Mesothelial cell of epicardium (in vitro differentiated cells): ENCODE measurements around the gene NGF. TPM values are rescaled to one million over a fixed set of nuclear protein-coding genes. Genes with fewer than 3 reads are reported as not detected.

ENCODE experiments used
- DNase-seq, 2 experiments: peaks; one replicate each; pipeline ENCODE4 v3.0.0; 2021; ENCODE audit warnings: low spot score in 2 of 2; ENCODE audit not compliant: unreplicated experiment in 2 of 2
- H3K27ac Mint-ChIP-seq: 2 replicates; pipeline ENCODE4 v1.8.0; 2021; ENCODE audit warnings: mixed read lengths
- H3K27me3 Mint-ChIP-seq: 2 replicates; pipeline ENCODE4 v1.8.0; 2021; ENCODE audit warnings: low read depth, mixed read lengths
- H3K36me3 Mint-ChIP-seq: 2 replicates; pipeline ENCODE4 v1.8.0; 2021; ENCODE audit warnings: mixed read lengths
- H3K4me1 Mint-ChIP-seq: 2 replicates; pipeline ENCODE4 v1.8.0; 2021; ENCODE audit warnings: mixed read lengths
- H3K4me3 Mint-ChIP-seq: 2 replicates; pipeline ENCODE4 v1.8.0; 2021; ENCODE audit warnings: mild to moderate bottlenecking, moderate library complexity, mixed read lengths
- H3K9me3 Mint-ChIP-seq: 2 replicates; pipeline ENCODE4 v1.8.0; 2021; ENCODE audit warnings: mixed read lengths
- total RNA-seq: library from RNA; stranded (reverse); gene quantifications from 3 replicates; pipeline ENCODE4 v1.2.1, GENCODE V29; 2021
- TF ChIP-seq, protein P1 (sequence below): fragments of 200-600 bp; sonication (generic); IDR thresholded peaks from one replicate; pipeline ENCODE4 v1.5.0; 2021; ENCODE audit warnings: antibody characterized with exemption; ENCODE audit not compliant: unreplicated experiment

Gene NGF
- total RNA-seq, 1 donor from 2014 or later: 4.2 TPM

DNA sequence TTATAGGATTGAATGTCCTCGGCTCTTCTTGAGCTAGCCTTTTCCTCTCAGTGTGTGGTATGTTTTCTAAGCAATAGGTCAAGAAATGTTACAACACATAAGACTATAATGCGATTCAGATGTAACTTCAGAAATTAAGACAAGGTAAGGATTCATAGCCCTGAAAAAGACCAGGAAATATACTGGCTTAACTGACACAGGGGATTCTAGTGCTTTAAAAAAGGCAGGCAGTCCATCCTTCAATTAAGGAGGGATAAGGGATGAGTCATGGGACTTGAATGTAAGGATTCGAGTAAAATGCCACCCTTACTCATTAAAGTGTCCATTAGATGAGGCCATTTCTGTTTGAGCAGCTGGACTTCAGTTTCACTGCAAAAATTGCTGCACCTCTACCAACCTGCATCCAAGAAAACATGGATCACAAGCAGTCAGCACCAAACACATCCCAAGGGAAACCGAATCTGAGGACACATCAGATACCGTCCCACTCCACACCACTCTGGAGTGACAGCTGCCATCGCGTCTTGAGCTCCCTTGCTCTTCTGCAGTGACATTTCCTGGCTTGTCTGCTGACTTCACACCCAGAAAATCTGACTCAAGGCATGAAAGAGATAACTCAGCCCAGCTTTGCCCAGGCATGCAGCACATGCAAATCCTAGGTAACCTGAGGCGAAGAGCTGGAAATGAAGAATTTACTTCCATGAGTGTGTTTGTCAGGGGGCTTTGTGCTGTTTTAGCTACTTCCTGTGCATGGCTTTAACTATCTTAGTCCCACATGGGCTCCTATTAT, 37.8 kb downstream of the NGF start:
- Mint-ChIP-seq H3K36me3 (no peaks in the 10 kb centered on the region), H3K4me3 (no peak overlapping the region), H3K27ac (peak overlapping the region; percentile 78), H3K9me3 (no peaks in the 10 kb centered on the region), H3K4me1 (peaks cover 39% of the 10 kb centered on the region), H3K27me3 (no peaks in the 10 kb centered on the region)
- DNase-seq: no peak
- TF ChIP-seq, protein P1, sequence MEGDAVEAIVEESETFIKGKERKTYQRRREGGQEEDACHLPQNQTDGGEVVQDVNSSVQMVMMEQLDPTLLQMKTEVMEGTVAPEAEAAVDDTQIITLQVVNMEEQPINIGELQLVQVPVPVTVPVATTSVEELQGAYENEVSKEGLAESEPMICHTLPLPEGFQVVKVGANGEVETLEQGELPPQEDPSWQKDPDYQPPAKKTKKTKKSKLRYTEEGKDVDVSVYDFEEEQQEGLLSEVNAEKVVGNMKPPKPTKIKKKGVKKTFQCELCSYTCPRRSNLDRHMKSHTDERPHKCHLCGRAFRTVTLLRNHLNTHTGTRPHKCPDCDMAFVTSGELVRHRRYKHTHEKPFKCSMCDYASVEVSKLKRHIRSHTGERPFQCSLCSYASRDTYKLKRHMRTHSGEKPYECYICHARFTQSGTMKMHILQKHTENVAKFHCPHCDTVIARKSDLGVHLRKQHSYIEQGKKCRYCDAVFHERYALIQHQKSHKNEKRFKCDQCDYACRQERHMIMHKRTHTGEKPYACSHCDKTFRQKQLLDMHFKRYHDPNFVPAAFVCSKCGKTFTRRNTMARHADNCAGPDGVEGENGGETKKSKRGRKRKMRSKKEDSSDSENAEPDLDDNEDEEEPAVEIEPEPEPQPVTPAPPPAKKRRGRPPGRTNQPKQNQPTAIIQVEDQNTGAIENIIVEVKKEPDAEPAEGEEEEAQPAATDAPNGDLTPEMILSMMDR: no peak

DNA sequence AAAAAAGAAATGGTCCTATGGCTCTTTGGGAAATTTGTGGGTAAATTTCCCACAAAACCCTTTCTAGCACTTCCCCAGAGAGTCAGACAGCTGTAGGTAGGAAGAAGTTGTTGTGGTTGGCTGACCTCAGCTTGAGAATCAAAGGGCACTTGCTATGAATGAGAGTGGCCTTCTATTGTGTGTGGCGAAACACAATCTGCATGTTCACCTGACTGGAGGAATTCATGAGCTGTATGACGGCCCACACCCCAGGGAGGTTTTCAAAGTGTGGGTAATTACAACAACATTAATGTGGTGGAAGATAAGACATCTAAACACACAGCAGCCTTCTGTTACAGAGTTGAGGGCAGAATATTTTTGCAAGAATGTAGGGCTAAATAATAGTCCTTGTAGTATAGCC, 38.8 kb downstream of the NGF start:
- no peak for DNase-seq
- TF ChIP-seq, protein P1: no peak
- peaks cover 39% of the 10 kb centered on the region for H3K4me1 Mint-ChIP-seq
- no peaks in the 10 kb centered on the region for H3K27me3 Mint-ChIP-seq
- peaks cover 2% of the 10 kb centered on the region for H3K36me3 Mint-ChIP-seq
- no peak overlapping the region for H3K4me3 Mint-ChIP-seq
- H3K27ac Mint-ChIP-seq: peak overlapping the region; percentile 44
- H3K9me3 Mint-ChIP-seq: peaks cover 4% of the 10 kb centered on the region

DNA sequence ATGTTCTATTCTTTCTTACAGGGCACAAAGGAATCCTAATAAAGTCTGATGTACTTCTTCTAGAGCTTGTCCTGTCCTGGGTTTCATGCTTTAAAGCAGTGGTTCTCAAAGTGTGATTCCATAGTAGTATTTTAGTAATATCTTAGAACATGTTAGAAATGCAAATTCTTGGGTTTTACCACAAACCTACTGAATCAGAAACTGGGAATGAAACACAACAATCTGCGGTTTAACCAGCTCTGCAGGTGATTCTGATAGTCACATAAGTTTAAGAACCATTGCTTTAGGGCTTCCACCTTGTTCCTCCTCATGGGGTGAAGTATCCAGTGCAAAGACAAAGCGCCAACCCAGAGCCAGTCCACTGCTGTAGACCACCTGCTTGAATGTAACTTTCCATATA, 41.1 kb downstream of the NGF start:
- TF ChIP-seq, protein P1: no peak
- peaks cover 4% of the 10 kb centered on the region for H3K9me3 Mint-ChIP-seq
- no peaks in the 10 kb centered on the region for H3K27me3 Mint-ChIP-seq
- no peak for DNase-seq
- H3K4me3 Mint-ChIP-seq: no peak overlapping the region
- H3K36me3 Mint-ChIP-seq: peaks cover 4% of the 10 kb centered on the region
- H3K4me1 Mint-ChIP-seq: peaks cover 32% of the 10 kb centered on the region
- no peak overlapping the region for H3K27ac Mint-ChIP-seq

DNA sequence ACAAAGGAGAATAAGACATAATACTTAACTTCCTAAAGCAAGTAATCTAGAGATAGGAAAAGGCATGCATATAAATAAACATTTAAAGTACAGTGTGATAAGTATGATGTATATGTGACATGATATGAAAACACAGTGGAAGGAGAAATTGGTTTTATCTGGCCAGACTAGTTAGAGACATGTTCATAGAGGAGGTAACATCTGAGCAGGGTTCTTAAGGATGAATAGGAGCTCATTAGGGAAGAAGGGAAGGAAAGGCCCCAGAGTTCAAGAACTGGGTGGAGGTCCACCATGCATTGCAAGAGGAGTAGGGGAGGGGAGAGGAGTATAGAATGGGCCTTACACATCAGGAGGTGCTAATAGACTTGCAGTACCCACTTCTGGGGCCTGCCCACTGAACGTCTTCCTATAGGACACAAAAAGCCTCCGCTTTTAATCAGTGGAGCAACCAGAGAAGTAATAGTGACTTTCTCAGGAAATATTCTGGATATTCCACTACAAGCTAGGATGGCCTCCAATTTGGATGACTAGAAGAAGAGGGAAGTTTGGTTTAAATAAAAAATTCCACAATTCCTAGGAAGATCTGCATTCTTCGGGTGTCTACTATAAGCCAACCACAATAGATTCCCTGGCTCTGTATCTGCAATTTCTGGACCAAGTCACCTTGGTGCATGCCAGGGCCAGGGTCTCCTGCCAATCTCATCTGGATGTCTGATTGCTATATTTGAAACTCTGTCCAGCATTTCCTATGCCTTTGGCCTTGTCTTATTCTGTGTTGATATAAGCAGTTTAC, 41.9 kb downstream of the NGF start:
- H3K9me3 Mint-ChIP-seq: peaks cover 4% of the 10 kb centered on the region
- H3K27ac Mint-ChIP-seq: no peak overlapping the region
- peaks cover 8% of the 10 kb centered on the region for H3K36me3 Mint-ChIP-seq
- H3K27me3 Mint-ChIP-seq: no peaks in the 10 kb centered on the region
- DNase-seq: no peak
- H3K4me3 Mint-ChIP-seq: no peak overlapping the region
- TF ChIP-seq, protein P1: no peak
- peaks cover 24% of the 10 kb centered on the region for H3K4me1 Mint-ChIP-seq

DNA sequence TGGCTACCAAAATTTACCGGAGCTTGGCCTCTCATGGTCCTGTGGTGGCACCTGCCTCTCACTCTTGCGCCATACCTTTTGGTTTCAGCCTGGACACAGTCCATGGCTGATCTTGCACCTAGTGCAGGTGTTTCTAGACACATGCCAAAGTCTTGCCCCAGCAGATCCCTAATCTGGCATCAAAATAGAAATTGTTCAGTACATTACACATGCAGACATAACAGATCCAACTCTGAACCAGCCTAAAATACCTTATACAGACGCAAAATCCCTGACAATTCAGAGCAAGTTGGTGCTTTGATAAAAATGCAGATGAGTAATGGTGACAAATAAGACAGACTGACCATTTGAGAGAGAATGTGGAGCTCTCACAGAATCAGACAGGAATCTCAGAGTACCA, 44.1 kb downstream of the NGF start:
- no peak overlapping the region for H3K27ac Mint-ChIP-seq

More for the DNA sequence above, 44.1 kb downstream of the NGF start:
- Mint-ChIP-seq H3K27me3 (no peaks in the 10 kb centered on the region), H3K4me3 (no peak overlapping the region), H3K36me3 (peaks cover 8% of the 10 kb centered on the region), H3K9me3 (peaks cover 4% of the 10 kb centered on the region), H3K4me1 (peaks cover 11% of the 10 kb centered on the region)
- TF ChIP-seq, protein P1: no peak
- DNase-seq: no peak
